Stimulated activated CD8-positive, alpha-beta memory T cell treated with anti-CD3 and anti-CD28 coated beads, Interleukin-7, amount 100 ng/mL, for 4 hours (primary cell): ENCODE measurements around the gene DLK1.

Source experiments
- DNase-seq, 2 donors: peaks; one replicate each; pipeline ENCODE4 v3.0.0-alpha.2; 2020; ENCODE audit warnings: low read depth in 2 of 2

The DLK1 gene

GRCh38 chr14:100693877-100694578 lies 32.7 kb upstream of the DLK1 start:
- DNase-seq = no peak

- no peak for DNase-seq
Measured at GRCh38 chr14:100694579-100695422, 31.9 kb upstream of the DLK1 start.

DNA sequence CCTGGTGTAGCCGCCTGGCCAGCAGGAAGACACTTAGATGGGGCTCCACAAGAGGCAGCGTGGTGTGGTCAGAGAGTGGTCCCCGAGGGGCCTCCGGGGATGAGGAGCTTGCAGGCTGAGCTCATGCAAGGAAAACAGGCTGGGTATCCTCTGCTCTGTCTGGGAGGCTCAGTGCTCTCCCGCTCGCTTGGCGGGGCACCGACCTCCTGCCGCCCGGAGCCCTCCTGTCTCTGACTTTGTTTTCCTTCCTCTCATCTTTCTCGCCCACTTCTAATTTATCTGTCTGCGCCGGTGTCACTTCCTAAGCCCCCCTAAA lies 31.3 kb upstream of the DLK1 start:
- no peak for DNase-seq

- DNase-seq = no peak
Measured at GRCh38 chr14:100696008-100696407, 30.7 kb upstream of the DLK1 start.

DNA sequence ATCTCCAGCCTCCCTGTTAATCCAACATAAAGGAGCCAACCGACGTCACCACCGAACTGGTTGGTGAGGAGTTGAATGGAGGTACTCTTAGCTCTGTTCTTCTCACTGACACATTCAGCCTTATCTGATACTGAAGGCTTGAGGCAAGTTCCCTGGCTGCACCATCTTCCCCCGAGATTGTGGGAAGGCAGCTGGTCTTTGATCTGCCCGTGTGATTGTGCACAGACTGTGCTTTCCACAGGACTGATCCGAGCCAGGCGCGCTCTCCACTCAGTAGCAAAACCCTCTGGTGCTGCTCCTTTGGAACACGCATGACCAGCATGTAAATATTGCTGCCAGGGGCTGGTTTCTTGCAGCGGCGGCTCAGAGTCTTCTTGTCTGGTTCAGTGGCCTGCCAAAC lies 30.1 kb upstream of the DLK1 start:
- no peak for DNase-seq

GRCh38 chr14:100698066-100698465 lies 28.6 kb upstream of the DLK1 start:
- DNase-seq = no peak

GRCh38 chr14:100698666-100699448 lies 27.8 kb upstream of the DLK1 start:
- no peak for DNase-seq

DNA sequence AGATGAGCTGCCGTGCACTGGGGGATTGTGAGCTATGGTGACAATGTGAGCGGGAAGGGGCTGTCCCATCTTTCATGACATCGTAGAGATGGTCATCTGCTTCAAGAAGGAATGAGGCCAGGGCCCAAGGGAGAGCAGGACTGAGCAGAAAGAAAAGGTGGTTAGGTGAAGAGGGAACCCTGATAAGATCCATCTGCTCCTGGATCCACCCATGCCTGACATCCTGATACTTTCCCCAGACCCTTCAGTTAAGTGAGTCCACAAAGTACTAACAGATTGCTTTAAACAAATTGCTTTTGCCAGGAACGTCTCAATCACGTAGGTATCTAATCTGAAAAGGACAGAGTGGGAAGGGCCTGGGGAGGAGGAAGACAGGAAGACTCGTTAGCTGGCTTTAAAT lies 25.4 kb upstream of the DLK1 start:
- DNase-seq = no peak

- DNase-seq = no peak
Measured at GRCh38 chr14:100702590-100702989, 24.1 kb upstream of the DLK1 start.

- DNase-seq = no peak
Measured at GRCh38 chr14:100703386-100704220, 23.1 kb upstream of the DLK1 start.

DNA sequence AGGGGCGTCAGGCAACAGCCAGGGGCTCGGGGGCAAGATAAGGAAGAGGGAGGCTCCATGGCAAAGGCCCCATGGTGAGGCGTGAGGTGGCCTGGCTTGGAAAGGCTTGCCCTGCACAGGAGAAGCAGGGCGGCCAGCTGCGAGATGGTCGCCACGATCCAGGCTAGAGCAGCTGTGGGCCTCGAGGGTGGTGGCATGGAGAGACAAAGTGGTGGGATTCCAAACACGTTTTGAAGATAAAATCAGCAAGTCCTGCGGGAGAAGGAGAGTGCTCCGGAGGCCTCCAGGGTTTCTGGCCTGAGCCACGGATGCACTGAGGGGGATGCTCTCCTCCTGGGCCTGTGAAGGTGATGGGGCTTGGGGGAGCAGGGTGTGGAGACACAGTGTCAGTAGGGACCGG lies 20.5 kb upstream of the DLK1 start:
- DNase-seq = no peak

- no peak for DNase-seq
Measured at GRCh38 chr14:100706860-100707259, 19.8 kb upstream of the DLK1 start.

DNA sequence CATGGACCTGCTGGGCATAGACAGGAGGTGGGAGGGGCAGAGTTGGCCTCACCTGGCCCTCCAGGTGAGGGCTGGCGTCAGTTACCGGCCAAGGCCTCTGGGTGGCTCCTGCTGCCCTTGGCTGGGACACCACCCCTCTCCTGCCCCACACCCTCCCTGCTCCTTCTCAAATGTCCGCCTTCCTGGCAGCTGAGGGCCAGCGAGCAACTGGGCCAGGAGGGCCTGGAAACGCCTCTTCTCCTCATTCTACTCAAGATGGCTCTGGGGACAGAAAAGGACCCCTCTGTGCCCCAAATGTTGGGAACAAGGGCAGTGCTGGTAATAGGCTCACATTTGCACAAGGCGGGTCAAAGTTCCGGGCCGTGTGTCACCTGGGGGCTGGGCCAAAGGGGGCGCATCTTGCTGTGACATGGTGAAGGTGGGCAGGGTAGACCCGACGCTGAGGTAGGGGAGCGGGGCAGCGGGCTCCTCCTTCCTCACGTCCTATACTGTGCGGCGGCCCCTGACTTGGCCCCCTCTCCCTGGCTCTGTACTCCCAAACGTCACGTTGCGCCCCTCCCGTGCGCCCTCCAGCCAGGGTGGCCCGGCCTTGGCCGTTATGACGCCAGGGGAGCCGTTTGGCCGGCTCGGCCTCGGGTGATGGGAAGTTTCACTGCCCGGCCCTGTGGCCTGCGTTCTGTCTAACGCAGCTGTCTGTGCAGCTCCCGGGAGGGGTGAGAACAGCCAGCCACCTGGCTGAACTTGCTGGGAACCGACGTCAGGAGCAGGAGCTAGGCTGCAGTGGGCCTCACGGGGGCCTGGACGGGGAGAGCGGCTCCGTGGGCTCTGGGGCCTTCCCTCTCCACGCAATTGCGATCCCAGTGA lies 18.0 kb upstream of the DLK1 start:
- DNase-seq = no peak

DNA sequence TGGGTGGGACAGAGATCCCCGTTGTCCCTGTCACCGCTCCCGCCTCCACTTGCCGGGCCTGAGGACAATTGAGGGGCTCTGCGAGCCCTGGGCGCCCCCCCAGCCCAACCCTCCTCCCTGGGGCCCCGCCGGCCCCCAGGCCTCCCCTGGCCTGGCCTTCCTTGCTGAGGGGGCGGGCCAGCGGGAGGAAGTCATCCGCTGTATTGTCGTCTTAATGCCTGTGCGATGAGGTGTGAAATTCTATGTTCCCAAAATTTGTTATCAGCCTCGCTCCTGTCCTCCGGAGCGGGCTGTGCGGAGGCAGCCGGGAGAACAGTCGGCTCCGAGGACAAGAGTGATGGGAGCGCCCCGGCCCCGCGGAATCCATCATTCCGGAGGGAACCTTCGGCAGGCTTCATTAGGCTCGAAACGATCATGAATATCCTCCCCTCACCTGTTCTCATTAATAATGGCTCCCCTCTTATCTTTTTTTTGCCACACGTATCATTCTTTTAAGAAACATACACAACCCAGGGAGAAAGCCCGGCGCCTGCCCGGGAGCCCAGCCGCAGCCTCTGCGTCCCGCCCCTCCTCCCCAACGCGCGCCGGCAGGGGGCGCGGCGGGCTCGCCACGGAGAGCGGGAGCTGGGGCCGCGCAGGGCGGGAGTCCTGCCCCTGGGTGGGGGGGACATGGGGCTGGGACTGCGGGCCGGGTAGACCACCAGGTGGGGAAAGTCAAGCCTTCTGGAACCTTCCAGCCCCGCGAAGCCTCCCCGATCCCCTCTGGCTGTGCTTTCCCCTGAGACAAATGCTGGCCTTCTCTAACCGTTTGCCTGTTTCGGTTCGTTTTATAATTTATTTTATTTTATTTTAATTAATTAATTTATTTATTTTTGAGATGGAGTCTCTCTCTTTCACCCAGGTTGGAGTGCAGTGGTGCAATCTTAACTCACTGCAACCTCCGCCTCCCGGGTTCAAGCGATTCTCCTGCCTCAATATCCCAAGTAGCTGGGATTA lies 17.1 kb upstream of the DLK1 start:
- no peak for DNase-seq

DNA sequence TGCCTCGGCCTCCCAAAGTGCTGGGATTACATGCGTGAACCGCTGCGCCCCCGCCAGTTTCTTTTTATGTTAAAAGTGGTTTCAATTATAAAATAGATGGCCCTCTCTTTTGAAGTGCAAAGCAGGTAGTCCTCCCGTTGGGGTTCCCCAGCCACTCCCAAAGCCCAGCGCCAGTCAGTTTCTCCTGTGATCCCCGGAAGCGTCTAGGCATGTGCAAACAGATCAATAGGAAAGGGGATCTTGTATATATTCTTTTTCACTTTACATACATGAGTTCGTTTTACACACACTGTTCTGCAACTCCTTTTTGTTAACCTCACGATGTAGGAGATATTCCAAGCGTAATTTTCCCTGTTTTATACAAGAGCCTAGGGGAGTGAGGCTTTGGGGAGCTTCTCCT lies 16.3 kb upstream of the DLK1 start:
- DNase-seq = no peak

DNA sequence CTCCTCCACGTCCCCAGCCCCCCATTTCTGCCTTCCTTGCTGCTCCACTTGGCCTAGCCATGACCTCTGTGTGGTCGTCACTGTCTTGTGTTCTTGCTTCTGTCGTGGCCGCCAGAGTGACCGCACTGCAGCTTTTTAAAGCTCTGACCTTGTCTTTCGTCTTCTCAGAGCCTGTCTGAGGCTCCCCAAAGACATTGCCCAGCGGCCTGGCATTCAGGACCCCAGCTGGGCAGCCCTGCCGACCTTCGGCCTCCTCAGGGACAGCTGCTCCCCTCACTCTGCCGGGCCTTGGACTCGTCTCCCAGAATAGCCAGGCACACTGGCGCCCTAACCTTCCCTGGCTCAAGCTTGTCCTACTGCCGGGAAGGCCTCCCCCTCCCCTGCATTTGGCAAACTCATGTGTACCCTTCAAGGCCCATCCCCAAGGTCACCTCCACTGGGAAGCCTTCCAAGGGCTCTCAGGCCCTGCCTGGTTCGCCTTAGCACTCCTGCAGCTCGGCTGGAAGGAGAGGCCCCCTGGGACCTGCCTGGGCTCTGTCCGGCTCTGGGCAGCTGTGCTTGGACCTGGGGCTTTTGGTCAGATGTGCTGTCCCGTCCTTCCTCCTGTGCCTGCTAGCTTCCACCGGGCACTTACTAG lies 15.7 kb upstream of the DLK1 start:
- DNase-seq = no peak

DNA sequence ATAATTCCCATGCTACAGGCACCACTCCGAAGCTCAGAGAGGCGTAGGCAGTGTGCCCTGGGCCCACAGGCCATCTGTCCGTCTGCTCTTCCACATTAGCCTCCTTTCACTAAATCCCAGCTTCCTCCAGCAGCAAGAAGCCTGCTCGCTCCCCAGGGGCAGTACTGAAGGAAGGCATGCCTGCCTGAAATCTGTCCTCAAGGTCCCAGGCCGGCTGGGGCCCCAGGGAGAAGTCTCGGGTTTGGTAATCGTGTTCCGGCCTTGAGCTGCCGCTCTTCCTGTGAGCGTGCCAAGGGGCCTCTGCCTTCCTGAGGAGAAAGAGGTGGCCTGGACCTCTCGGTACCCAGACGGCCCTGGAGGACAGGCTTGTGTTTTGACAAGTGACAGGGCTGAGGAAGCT lies 15.2 kb upstream of the DLK1 start:
- DNase-seq = no peak

- no peak for DNase-seq
Measured at GRCh38 chr14:100712490-100712889, 14.2 kb upstream of the DLK1 start.

- no peak for DNase-seq
Measured at GRCh38 chr14:100713705-100714104, 13.0 kb upstream of the DLK1 start.
